Osteoblast (primary cell): ENCODE results near the gene SLC24A4. TPM values are rescaled to one million over a fixed set of nuclear protein-coding genes. Genes with fewer than 3 reads are reported as not detected.
A peak's percentile ranks its signal among the peaks of the same experiment; 100 is the strongest.

Experiments used
- DNase-seq: peaks from one replicate; pipeline ENCODE4 v3.0.0; 2011; ENCODE audit warnings: low spot score, mixed read lengths; ENCODE audit not compliant: insufficient read length; ENCODE audit errors: missing footprints
- H2AFZ ChIP-seq: 2 replicates; pipeline ENCODE4 v1.6.0; 2011; ENCODE audit warnings: mild to moderate bottlenecking, low read length
- H3K27ac ChIP-seq: 2 replicates; pipeline ENCODE4 v1.5.1; 2011; ENCODE audit warnings: mild to moderate bottlenecking, low read depth, low read length, moderate library complexity
- H3K27me3 ChIP-seq: 2 replicates; pipeline ENCODE4 v1.6.0; 2012; ENCODE audit warnings: mild to moderate bottlenecking, control low read depth, inconsistent platforms, low read length, moderate library complexity; ENCODE audit not compliant: insufficient read depth
- H3K36me3 ChIP-seq: 2 replicates; pipeline ENCODE4 v1.5.1; 2011; ENCODE audit warnings: mild to moderate bottlenecking, low read length, control low read depth, moderate library complexity; ENCODE audit not compliant: insufficient read depth
- H3K4me1 ChIP-seq: 2 replicates; pipeline ENCODE4 v1.5.1; 2011; ENCODE audit warnings: mild to moderate bottlenecking, low read length, control low read depth, moderate library complexity; ENCODE audit not compliant: insufficient read depth
- H3K4me2 ChIP-seq: 2 replicates; pipeline ENCODE4 v1.6.0; 2011; ENCODE audit warnings: mild to moderate bottlenecking, low read length; ENCODE audit not compliant: insufficient read depth
- H3K4me3 ChIP-seq: fragments of 200-600 bp; sonication (generic); 3 replicates; pipeline ENCODE4 v1.5.1; 2012; ENCODE audit warnings: mild to moderate bottlenecking, low read length, inconsistent platforms; ENCODE audit not compliant: insufficient read depth
- H3K79me2 ChIP-seq: 2 replicates; pipeline ENCODE4 v1.6.0; 2012; ENCODE audit warnings: mild to moderate bottlenecking, low read length, control low read depth, inconsistent platforms; ENCODE audit not compliant: insufficient read depth
- H3K9me3 ChIP-seq: 2 replicates; pipeline ENCODE4 v1.5.1; 2011; ENCODE audit warnings: low read depth, low read length, control low read depth
- H4K20me1 ChIP-seq: 2 replicates; pipeline ENCODE4 v1.6.0; 2012; ENCODE audit warnings: mild to moderate bottlenecking, low read length, control low read depth; ENCODE audit not compliant: insufficient read depth
- CTCF ChIP-seq: IDR thresholded peaks from 2 replicates; pipeline ENCODE4 v1.5.1; 2011; ENCODE audit warnings: mild to moderate bottlenecking, low read depth, low read length, moderate library complexity; ENCODE audit errors: extremely low read depth
- total RNA-seq: library from RNA; depleted of rRNA; stranded (reverse); fragments of >200 nt; gene quantifications from 2 replicates; pipeline ENCODE4 v1.2.3, GENCODE V29; 2012

The SLC24A4 gene
- total RNA-seq, 1 donor = under 0.01 TPM

DNA sequence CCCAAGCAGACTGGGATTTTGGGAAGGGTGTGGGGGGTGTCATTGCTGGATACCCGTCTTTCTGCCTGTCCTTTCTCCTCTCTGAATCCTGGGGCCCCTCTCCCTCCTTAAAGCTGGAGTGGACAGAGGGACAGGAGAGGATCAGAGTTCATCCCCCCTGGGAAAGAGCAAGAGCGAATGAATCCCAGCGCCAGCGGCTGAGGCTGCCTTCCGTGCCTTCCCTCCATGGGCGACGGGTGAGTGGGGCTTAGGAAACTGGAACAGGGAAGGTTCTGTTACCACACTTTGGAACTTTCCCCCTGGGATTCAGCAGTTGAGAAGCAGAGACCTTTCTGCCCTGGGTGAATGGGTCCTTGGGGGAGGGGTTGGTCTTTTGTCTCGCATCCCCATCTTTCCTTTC, 174.4 kb downstream of the SLC24A4 start:
- no peak overlapping the region for H3K27ac ChIP-seq
- peak; percentile 19 for DNase-seq
- H3K9me3 ChIP-seq = no peaks in the 10 kb centered on the region
- H3K27me3 ChIP-seq = no peaks in the 10 kb centered on the region
- no peaks in the 10 kb centered on the region for H3K79me2 ChIP-seq
- H3K4me1 ChIP-seq = peaks cover 24% of the 10 kb centered on the region
- H3K36me3 ChIP-seq = no peaks in the 10 kb centered on the region
- no peaks in the 10 kb centered on the region for H4K20me1 ChIP-seq
- no peak for TF ChIP-seq CTCF
- H3K4me2 ChIP-seq = no peak overlapping the region
- H2AFZ ChIP-seq = no peak overlapping the region
- H3K4me3 ChIP-seq = no peak overlapping the region

DNA sequence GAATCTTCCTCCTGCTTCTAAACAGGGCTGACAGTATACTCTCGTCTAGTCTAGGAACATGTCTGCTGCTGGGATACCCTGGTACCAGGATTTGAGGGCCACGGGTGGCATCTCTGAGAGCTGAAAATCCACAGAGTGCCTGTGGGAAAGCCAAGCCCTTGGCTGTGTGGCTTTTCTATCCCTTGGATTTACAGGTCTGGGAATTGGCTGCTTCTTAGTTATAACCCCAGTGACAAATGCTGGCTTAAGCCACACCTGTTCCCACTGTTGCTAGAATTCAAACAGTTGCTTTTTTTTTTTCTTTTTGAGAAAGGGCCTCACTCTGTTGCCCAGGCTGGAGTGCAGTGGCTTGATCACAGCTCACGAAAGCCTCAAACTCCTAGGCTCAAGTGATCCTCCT, 176.3 kb downstream of the SLC24A4 start:
- H3K27ac ChIP-seq = no peak overlapping the region
- no peaks in the 10 kb centered on the region for H4K20me1 ChIP-seq
- no peak overlapping the region for H2AFZ ChIP-seq
- H3K36me3 ChIP-seq = no peaks in the 10 kb centered on the region
- no peaks in the 10 kb centered on the region for H3K27me3 ChIP-seq
- H3K4me1 ChIP-seq = peaks cover 42% of the 10 kb centered on the region
- H3K4me3 ChIP-seq = no peak overlapping the region
- H3K4me2 ChIP-seq = no peak overlapping the region
- TF ChIP-seq CTCF = no peak
- no peaks in the 10 kb centered on the region for H3K79me2 ChIP-seq
- DNase-seq = no peak
- no peaks in the 10 kb centered on the region for H3K9me3 ChIP-seq

GRCh38 chr14:92500491-92500941, 177.6 kb downstream of the SLC24A4 start:
- no peak overlapping the region for H3K4me3 ChIP-seq
- H3K9me3 ChIP-seq = no peaks in the 10 kb centered on the region
- no peaks in the 10 kb centered on the region for H3K27me3 ChIP-seq
- H3K79me2 ChIP-seq = no peaks in the 10 kb centered on the region
- peaks cover 46% of the 10 kb centered on the region for H3K4me1 ChIP-seq
- H4K20me1 ChIP-seq = no peaks in the 10 kb centered on the region
- peak overlapping the region; percentile 3 for H3K4me2 ChIP-seq
- H3K36me3 ChIP-seq = no peaks in the 10 kb centered on the region
- no peak for DNase-seq
- H3K27ac ChIP-seq = peak overlapping the region; percentile 56
- H2AFZ ChIP-seq = peak overlapping the region; percentile 19
- no peak for TF ChIP-seq CTCF

GRCh38 chr14:92501891-92502351, 179.0 kb downstream of the SLC24A4 start:
- peaks cover 46% of the 10 kb centered on the region for H3K4me1 ChIP-seq
- no peak overlapping the region for H3K4me3 ChIP-seq
- no peaks in the 10 kb centered on the region for H3K36me3 ChIP-seq
- H3K27me3 ChIP-seq = no peaks in the 10 kb centered on the region
- no peaks in the 10 kb centered on the region for H3K9me3 ChIP-seq
- no peaks in the 10 kb centered on the region for H3K79me2 ChIP-seq
- H2AFZ ChIP-seq = no peak overlapping the region
- H3K4me2 ChIP-seq = peak overlapping the region; percentile 81
- peak overlapping the region; percentile 94 for H3K27ac ChIP-seq
- TF ChIP-seq CTCF = no peak
- no peaks in the 10 kb centered on the region for H4K20me1 ChIP-seq
- peak; percentile 90 for DNase-seq
